Loucy (cell line): ENCODE data around the gene ARHGAP32.

Experiments
- EZH2phosphoT487 ChIP-seq: fragments of 200-600 bp; IDR thresholded peaks from 2 replicates; pipeline ENCODE4 v1.6.1; 2018; ENCODE audit warnings: antibody characterized with exemption, mild to moderate bottlenecking, moderate library complexity, borderline replicate concordance
- TF ChIP-seq, protein P1 (sequence below): fragments of 200-600 bp; sonication (generic); conservative IDR thresholded peaks from 2 replicates; pipeline ENCODE4 v1.5.1; 2014; ENCODE audit warnings: mild to moderate bottlenecking, antibody characterized with exemption, low read length

DNA sequence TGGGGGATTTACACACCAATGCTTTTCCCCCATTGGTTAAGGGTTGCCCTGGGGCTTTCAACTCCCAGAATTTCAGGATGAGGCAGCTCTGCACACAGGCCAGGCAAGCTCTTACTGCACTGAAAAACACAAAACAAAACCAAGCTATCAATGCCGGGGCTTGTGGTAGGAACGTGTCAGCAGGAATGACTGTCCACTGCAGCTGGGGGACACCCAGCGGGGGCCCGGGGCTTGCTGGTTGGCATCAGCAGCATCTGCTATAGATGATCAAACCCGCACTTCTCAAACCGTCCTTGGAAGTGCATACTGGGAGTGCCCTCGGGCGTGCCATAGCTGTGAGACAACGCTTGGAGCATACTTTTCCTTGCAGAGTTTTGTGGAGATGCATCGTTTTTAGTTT is 257.2 kb downstream of the ARHGAP32 start:
- TF ChIP-seq, protein P1, sequence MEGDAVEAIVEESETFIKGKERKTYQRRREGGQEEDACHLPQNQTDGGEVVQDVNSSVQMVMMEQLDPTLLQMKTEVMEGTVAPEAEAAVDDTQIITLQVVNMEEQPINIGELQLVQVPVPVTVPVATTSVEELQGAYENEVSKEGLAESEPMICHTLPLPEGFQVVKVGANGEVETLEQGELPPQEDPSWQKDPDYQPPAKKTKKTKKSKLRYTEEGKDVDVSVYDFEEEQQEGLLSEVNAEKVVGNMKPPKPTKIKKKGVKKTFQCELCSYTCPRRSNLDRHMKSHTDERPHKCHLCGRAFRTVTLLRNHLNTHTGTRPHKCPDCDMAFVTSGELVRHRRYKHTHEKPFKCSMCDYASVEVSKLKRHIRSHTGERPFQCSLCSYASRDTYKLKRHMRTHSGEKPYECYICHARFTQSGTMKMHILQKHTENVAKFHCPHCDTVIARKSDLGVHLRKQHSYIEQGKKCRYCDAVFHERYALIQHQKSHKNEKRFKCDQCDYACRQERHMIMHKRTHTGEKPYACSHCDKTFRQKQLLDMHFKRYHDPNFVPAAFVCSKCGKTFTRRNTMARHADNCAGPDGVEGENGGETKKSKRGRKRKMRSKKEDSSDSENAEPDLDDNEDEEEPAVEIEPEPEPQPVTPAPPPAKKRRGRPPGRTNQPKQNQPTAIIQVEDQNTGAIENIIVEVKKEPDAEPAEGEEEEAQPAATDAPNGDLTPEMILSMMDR, result no peak
- TF ChIP-seq EZH2phosphoT487, result no peak
